Uterus (tissue), 4 donors: ENCODE data around the gene KLF16. TPM values are rescaled to one million over a fixed set of nuclear protein-coding genes. Genes with fewer than 3 reads are reported as not detected.

Experiments used
- DNase-seq, 2 donors: peaks; one replicate each; pipeline ENCODE4 v3.0.0-alpha.2; 2019 to 2020
- H3K27ac ChIP-seq, 2 donors: fragments of 200-600 bp; sonication (generic); 1 replicate in 1 of 2; 2 replicates in 1 of 2; pipeline ENCODE4 v1.5.1; 2016 to 2018
- H3K27me3 ChIP-seq, 2 donors: fragments of 200-600 bp; sonication (generic); one replicate each; pipeline ENCODE4 v1.5.1; 2018 to 2019; ENCODE audit warnings: control low read depth in 1 of 2
- H3K36me3 ChIP-seq, 2 donors: fragments of 200-600 bp; sonication (generic); one replicate each; pipeline ENCODE4 v1.5.1; 2019; ENCODE audit warnings: control low read depth in 1 of 2
- H3K4me1 ChIP-seq, 2 donors: fragments of 200-600 bp; sonication (generic); one replicate each; pipeline ENCODE4 v1.5.1; 2018 to 2019; ENCODE audit warnings: control low read depth in 1 of 2
- H3K4me3 ChIP-seq, 2 donors: fragments of 200-600 bp; sonication (generic); 1 replicate in 1 of 2; 2 replicates in 1 of 2; pipeline ENCODE4 v1.5.1; 2018 to 2019; ENCODE audit warnings: mild to moderate bottlenecking in 1 of 2
- H3K9me3 ChIP-seq, 2 donors: fragments of 200-600 bp; sonication (generic); one replicate each; pipeline ENCODE4 v1.5.1; 2019; ENCODE audit warnings: control low read depth in 1 of 2
- CTCF ChIP-seq, 4 experiments: fragments of 200-600 bp in 2 of 4; fragments of 450-650 bp in 2 of 4; sonication (generic) in 2 of 4; IDR thresholded peaks; one replicate each; pipeline ENCODE4 v1.5.1; 2016 to 2019; ENCODE audit warnings: antibody characterized with exemption in 4 of 4, mild to moderate bottlenecking in 2 of 4, moderate library complexity in 1 of 4
- POLR2A ChIP-seq, 2 donors: fragments of 450-650 bp; IDR thresholded peaks; one replicate each; pipeline ENCODE4 v1.6.1; 2016; ENCODE audit warnings: antibody characterized with exemption in 2 of 2, mild to moderate bottlenecking in 1 of 2, moderate library complexity in 1 of 2
- intact Hi-C: fragments of 100-400 bp; cut with DNase I; formaldehyde crosslinking; loops from one replicate; pipeline ENCODE4 v1.15.1; 2023; ENCODE audit warnings: low total_unique reads
- total RNA-seq, 4 donors: library from RNA; depleted of rRNA in 3 of 4; stranded (reverse); fragments of >200 nt in 3 of 4; gene quantifications; one replicate each; pipeline versions ENCODE4 v1.1.0 to v1.2.4, GENCODE V29; 2014 to 2023
- donor health status: DM: yes; HTN: yes; CAD: no.

Gene KLF16
- total RNA-seq, 4 donors from 2014 or later: 0.26 to 17.7 (median 3.9) TPM; not detected in 1

- Histone ChIP-seq H3K4me1 (peaks cover 0 to 26% of the 10 kb centered on the region in 2 donors), H3K9me3 (no peaks in the 10 kb centered on the region), H3K27me3 (no peaks in the 10 kb centered on the region), H3K27ac (no peak overlapping the region), H3K36me3 (no peaks in the 10 kb centered on the region), H3K4me3 (no peak overlapping the region)
- no peak for TF ChIP-seq CTCF (IDR thresholded peaks at IDR 0.05)
- no peak for TF ChIP-seq POLR2A (IDR thresholded peaks at IDR 0.05)
- no peak for DNase-seq
- intact Hi-C loops: no loop called here
Observed at GRCh38 chr19:1852581-1853128, 10.7 kb downstream of the KLF16 start.

- intact Hi-C loops: no loop called here
Observed at GRCh38 chr19:1851654-1852580, 11.5 kb downstream of the KLF16 start.

GRCh38 chr19:1850809-1851653, 12.3 kb downstream of the KLF16 start:
- intact Hi-C loops: no loop called here
- Histone ChIP-seq H3K4me3 (no peak overlapping the region), H3K27me3 (no peaks in the 10 kb centered on the region), H3K4me1 (peaks cover 0 to 22% of the 10 kb centered on the region in 2 donors), H3K9me3 (no peaks in the 10 kb centered on the region), H3K36me3 (no peaks in the 10 kb centered on the region), H3K27ac (no peak overlapping the region)
- TF ChIP-seq POLR2A (IDR thresholded peaks at IDR 0.05) (no peak), CTCF (IDR thresholded peaks at IDR 0.05) (no peak)
- DNase-seq: no peak

More at GRCh38 chr19:1851654-1852580, 11.5 kb downstream of the KLF16 start:
- no peak overlapping the region for H3K4me3 ChIP-seq
- no peaks in the 10 kb centered on the region for H3K27me3 ChIP-seq
- no peaks in the 10 kb centered on the region for H3K36me3 ChIP-seq
- no peak for DNase-seq
- H3K27ac ChIP-seq: no peak overlapping the region
- TF ChIP-seq CTCF (IDR thresholded peaks at IDR 0.05) (no peak), POLR2A (IDR thresholded peaks at IDR 0.05) (no peak)
- H3K9me3 ChIP-seq: no peaks in the 10 kb centered on the region
- H3K4me1 ChIP-seq: peaks cover 0 to 21% of the 10 kb centered on the region in 2 donors

- Histone ChIP-seq H3K4me3 (no peak overlapping the region), H3K27ac (no peak overlapping the region)
- no peak for TF ChIP-seq CTCF (IDR thresholded peaks at IDR 0.05)
- TF ChIP-seq POLR2A (IDR thresholded peaks at IDR 0.05): no peak
Observed at GRCh38 chr19:1849886-1850398, 13.4 kb downstream of the KLF16 start.

More at GRCh38 chr19:1849886-1850398, 13.4 kb downstream of the KLF16 start:
- DNase-seq: no peak
- Histone ChIP-seq H3K9me3 (no peaks in the 10 kb centered on the region), H3K36me3 (no peaks in the 10 kb centered on the region), H3K27me3 (no peaks in the 10 kb centered on the region), H3K4me1 (peaks cover 0 to 30% of the 10 kb centered on the region in 2 donors)
- intact Hi-C loops: no loop called here
